Left hindlimb (tissue), 1 donor: ENCODE data around the gene EPN3.

Source experiments
- DNase-seq: peaks from one replicate; pipeline ENCODE4 v3.0.0-alpha.2; 2018

The EPN3 gene

GRCh38 chr17:50550661-50551432, 18.3 kb downstream of the EPN3 start:
- DNase-seq, result peak; percentile 82

GRCh38 chr17:50551433-50551815, 18.9 kb downstream of the EPN3 start:
- no peak for DNase-seq

GRCh38 chr17:50551884-50552283, 19.3 kb downstream of the EPN3 start:
- DNase-seq, result no peak

GRCh38 chr17:50554201-50554600, 21.7 kb downstream of the EPN3 start:
- DNase-seq, result no peak

- DNase-seq, result peak; percentile 64
These were observed 24.3 kb downstream of the EPN3 start for GRCh38 chr17:50556803-50557202.

- no peak for DNase-seq
These were observed 25.1 kb downstream of the EPN3 start for GRCh38 chr17:50557630-50558029.

- no peak for DNase-seq
These were observed 25.6 kb downstream of the EPN3 start for GRCh38 chr17:50558091-50558490.

- no peak for DNase-seq
These were observed 26.0 kb downstream of the EPN3 start for GRCh38 chr17:50558581-50558940.

- DNase-seq, result peak; percentile 48
These were observed 26.5 kb downstream of the EPN3 start for GRCh38 chr17:50558941-50559614.

GRCh38 chr17:50559674-50560184, 27.2 kb downstream of the EPN3 start:
- DNase-seq, result peak; percentile 85

- DNase-seq, result peak; percentile 99
These were observed 27.8 kb downstream of the EPN3 start, which contains the start of gene CACNA1G for GRCh38 chr17:50560185-50560824. TSS of gene CACNA1G (plus strand) at chr17:50560715. CDS start at chr17:50561460, 745 bp downstream.

GRCh38 chr17:50560931-50561745, 28.6 kb downstream of the EPN3 start:
- no peak for DNase-seq

GRCh38 chr17:50561746-50562141, 29.2 kb downstream of the EPN3 start:
- no peak for DNase-seq

- no peak for DNase-seq
These were observed 29.9 kb downstream of the EPN3 start for GRCh38 chr17:50562242-50563091.

- DNase-seq, result no peak
These were observed 30.6 kb downstream of the EPN3 start for GRCh38 chr17:50563092-50563511.

GRCh38 chr17:50564916-50565315, 32.4 kb downstream of the EPN3 start:
- DNase-seq, result peak; percentile 95

- DNase-seq, result peak; percentile 64
These were observed 33.1 kb downstream of the EPN3 start for GRCh38 chr17:50565402-50566350.

- no peak for DNase-seq
These were observed 34.4 kb downstream of the EPN3 start for GRCh38 chr17:50566886-50567285.

- DNase-seq, result no peak
These were observed 36.1 kb downstream of the EPN3 start for GRCh38 chr17:50568659-50569058.

- DNase-seq, result no peak
These were observed 37.1 kb downstream of the EPN3 start for GRCh38 chr17:50569592-50569991.

- DNase-seq, result no peak
These were observed 37.5 kb downstream of the EPN3 start for GRCh38 chr17:50570032-50570431.
